Activated CD4-positive, alpha-beta T cell treated with anti-CD3 and anti-CD28 coated beads, Interleukin-2, Interleukin-6, amounts not matched to agents 100 ng/mL and 50 ng/mL, durations not matched to agents 16 hours and 8 hours (primary cell): ENCODE data around the gene CTRB2.
"Not testable (repeated sequence)": the region's sequence is repeated elsewhere in the genome, so short reads cannot be mapped to it uniquely, and the experiment has no call there.

Experiments
- DNase-seq: peaks from one replicate; pipeline ENCODE4 v3.0.0-alpha.2; 2020

The CTRB2 gene

DNA sequence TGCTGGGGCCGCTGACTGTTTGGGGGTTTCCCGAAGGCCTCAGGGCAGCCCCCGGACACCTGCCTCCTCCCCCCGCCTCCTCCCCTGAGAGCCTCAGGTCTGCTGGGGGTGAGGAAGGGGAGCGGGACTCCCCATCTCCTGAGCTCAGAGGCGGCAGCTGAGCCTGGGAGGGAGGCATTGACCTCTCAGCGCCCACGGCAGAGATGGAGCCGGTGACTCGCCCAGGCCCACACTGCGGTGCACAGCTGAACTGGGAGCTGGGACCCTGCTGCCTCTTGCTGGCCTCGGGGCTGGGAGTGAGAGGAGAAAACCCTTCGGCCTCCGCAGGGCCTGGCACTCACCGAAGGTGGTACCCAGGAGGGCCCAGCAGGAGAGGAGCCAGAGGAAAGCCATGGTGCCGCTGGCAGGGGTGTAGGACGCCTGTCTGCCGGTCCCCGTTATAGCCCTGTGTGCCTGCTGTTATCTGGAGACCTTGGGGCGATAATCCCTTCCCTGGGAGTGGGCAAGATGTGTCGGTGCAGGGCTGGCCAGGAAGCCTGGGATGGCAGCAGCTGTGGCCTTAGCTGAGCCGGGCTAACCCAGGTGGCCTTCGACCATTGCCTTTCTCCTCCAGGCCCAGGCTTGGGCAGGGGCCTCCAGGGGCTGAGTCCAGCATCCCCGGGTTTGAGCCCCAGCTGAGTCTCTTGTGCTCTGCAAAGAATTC, at the start of gene CTRB2:
CTRB2 (minus strand) TSS at position 413 of the 703 bp plus-strand sequence; CDS start at position 393, 20 bp downstream.
- DNase-seq: no peak

DNA sequence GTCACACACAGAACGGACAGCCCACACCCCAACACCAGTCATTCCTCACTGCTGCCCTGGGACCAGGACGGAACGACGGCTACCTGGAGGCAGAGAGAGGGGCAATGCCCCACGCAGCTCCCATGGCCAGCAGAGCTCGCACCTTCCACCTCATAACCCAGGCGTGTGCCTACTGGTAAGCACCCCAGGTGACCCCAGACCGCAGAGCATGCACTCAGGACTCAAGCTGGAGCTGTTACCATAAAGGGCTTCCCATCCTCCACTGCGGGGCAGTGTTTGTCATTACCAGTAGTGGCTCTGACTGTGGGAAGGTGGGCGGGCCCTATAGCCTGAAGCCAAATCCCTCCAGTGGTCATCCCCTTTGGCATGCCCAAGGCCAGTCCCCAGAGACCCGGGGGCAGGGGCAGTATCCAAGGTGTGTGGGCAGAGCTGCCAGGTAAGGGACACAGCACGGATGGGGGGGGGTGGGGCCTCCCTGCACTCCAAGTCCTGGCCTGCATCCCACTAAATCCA, 49.2 kb upstream of the CTRB2 start:
- no peak for DNase-seq

- DNase-seq: no peak
Measured at GRCh38 chr16:75254359-75254837, 47.4 kb upstream of the CTRB2 start.

DNA sequence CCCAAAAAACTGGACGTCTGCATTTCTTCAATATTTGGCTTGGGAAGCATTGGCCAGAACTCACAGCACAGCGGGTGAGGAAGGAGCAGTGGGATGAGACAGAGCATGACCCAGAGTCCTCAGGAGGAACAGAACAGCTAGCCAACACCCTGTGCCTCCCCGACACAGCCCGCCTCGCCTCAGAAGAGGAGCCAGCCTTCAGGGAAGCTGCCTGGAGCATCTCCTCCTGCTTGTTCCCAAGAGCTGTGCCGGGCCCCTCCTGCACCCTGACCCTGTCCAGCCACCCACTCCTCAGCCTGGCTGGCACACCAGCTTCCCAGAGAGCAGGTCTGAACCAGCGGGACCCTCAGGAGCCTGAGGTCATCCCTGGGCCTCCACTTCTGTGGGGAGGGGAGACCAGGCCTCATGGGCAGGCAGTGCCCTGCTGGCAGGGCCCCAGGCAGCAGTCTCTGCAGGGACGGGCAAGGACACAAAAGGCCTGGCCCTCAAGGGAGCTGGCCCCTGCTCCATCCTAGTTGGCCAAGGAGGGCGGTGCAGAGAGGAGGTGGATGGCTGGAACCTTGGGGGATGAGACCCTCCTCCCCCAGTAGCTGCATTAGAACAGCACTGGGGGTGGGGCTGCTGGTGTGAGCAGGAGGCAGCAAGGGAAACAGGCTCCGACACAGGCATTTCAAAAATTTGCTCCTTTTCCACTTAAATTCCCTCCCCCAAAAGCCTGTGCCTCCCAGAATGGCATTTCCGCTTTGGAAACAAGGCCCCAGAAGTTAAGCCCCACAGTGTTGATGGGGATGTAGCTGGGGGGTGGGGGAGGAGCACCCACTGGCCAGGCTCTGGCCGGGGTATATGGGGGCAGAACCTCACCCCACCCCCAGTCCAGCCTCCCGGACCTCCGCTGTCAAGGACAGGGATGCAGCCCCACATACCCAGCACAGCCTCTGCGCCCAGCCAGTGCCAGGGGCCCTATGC, 46.3 kb upstream of the CTRB2 start:
- no peak for DNase-seq

GRCh38 chr16:75252049-75252864, 45.3 kb upstream of the CTRB2 start:
- DNase-seq: no peak

GRCh38 chr16:75251280-75252048, 44.5 kb upstream of the CTRB2 start, which contains the start of gene BCAR1:
BCAR1 (minus strand) TSS chr16:75251624; CDS start chr16:75251482, 142 bp downstream.
- DNase-seq: no peak

DNA sequence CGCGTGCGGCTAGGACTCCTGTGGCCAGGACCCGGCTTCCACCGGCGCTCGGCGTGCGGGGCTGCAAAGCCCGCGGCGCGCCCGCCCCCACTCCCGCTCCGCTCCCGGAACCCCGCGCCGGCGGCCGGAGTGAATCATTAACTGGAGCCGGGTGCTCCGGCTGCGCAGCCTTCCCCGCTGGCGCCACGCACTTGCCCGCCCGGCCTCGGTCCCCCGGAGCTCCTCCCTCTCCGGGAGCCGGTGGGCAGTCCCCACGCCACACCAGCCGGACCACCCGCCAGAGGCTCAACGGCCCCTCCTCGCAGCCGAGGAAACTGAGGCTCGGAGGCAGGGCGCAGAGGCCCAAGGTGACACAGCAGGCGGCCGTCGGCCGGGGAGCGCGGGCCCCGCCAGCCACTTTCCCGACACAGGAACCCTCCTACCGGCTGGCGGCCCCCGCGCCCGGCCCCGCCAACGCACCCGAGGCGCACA, 43.9 kb upstream of the CTRB2 start:
- DNase-seq: no peak

DNA sequence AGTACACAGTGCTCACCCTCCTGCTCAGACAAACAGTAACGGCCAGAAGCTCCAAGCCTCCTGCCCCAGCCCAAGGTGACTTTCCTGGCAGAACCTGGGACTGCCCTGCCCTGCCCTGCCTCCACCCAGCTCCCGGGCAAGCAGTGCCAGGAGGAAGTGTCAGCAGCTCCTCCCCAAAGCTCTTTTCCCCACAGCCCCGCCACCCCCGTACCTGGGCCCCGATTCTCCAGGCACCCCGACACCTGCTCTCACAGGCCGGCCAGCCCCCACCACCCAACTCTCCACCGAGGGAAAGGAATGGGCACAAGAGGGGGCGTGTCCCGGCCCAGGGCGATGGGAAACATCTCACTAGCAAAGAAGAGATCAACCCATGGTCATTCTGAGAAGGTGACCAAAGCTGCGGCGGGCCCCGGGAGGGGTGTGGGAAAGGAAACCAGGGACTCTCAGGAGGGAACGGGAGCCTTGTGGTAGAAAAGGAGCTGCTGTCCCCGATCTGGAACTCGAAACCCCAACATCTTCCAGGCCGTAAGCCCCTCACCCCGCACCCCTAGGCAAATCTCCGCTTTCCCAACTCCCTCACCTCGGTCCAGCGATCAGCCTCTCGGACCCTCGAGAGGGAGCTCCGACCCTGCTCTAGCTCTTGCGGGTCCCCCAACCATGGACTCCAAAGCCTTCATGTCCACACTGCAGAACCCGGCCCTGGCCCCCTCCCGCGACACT, 43.3 kb upstream of the CTRB2 start:
- no peak for DNase-seq

DNA sequence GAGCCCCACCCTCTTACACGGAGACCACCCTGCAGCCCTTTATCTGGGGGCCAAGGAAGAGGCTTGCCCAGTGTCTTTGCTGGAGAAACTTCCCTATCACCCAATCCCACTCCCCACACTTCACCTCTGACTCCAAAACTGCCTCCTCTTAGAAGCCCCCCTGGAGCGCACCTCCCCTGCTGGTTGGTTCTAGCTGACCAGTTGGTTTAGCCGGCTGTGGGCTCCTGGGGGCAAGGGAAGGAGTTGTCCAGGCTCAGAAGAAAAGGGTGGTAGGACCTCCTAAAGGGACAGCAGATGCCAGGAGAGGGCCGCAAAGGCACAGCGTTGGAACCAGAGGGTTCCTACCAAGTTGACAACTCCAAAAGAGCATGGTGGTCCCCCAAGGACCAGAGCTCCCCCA, 42.5 kb upstream of the CTRB2 start:
- DNase-seq: no peak

- DNase-seq: no peak
Measured at GRCh38 chr16:75248536-75249380, 41.8 kb upstream of the CTRB2 start.

DNA sequence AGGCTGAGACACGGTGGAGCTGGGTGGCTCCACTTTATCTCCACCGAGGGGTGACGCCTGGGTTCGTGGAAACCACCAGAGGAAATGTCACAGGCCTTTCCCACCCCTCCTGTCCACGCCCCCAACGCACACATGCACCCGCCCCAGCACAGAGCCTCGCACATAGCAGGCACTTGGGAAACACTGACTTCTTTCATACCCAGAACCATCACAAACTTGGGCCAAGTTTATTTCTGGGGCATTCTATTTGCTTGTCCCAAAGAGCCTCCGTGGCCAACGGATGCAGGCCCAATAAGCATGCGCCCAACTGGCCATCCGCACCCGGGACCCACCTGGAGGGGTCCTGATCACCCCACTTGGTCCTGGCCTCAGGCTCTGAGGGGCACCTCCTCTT, 41.2 kb upstream of the CTRB2 start:
- no peak for DNase-seq

GRCh38 chr16:75247249-75247648, 40.3 kb upstream of the CTRB2 start:
- DNase-seq: no peak

DNA sequence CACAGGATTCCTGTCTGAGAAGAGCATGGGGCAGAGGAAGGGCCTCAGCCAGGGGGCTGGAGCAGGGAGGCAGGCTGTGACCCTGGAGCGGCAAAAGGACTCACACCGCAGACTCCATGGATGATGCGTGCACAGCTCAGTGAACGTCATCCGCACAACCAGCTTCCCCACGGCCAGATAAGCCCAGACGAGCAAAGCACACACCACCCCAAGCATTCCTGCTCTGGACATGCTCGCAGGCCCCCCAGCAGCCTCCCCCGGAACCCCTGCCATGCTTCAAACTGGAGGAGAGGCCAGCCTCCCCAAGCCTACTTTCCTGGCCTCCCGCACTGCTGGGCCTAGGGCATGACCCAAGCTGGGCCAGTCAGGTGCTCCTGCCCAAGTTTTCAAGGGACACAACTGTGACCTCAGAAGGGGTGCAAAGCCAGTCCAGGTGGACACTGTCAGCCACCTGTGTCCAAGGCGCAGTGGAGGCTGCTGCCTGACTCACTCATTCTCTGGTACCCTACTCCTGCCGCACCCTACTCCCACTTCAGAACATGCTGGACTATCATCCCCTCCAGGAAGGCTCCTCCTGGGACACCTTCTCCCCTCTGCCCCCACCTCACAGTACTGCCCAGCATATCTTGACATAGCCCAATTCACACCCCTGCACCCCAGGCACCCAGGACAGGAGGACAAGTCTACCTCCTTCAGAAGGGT, 39.7 kb upstream of the CTRB2 start:
- DNase-seq: no peak

GRCh38 chr16:75244844-75245758, 38.1 kb upstream of the CTRB2 start:
- no peak for DNase-seq

DNA sequence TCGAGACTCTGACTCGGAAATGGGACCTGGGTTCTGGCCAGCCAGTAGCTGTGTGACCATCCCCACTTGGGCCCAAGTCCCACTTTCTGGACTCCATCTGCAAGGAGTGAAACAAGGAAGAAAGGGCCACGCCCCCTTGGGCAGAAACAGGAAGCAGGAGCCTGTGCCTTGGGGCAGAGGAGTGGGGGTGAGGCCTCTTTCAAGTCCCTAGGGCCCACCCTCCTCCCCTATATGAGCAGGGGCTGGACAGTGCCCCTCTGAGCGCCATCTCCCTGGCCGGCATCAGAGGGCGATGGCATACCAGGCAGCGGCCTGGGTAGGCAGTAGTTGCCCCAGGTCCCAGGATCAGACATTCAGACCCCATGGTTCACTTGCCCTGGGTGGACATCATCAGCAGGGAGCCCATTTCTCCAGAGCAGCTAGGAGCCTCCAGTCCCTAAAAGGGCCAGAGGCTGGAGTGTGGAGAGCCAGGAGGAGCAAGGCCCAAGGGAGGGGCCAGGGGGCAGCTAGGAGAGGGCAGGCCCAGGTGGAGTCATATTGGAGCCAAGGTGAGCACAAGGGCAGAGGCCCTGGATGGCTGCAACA, 37.4 kb upstream of the CTRB2 start:
- DNase-seq: no peak

GRCh38 chr16:75243667-75244224, 36.8 kb upstream of the CTRB2 start:
- DNase-seq: no peak

DNA sequence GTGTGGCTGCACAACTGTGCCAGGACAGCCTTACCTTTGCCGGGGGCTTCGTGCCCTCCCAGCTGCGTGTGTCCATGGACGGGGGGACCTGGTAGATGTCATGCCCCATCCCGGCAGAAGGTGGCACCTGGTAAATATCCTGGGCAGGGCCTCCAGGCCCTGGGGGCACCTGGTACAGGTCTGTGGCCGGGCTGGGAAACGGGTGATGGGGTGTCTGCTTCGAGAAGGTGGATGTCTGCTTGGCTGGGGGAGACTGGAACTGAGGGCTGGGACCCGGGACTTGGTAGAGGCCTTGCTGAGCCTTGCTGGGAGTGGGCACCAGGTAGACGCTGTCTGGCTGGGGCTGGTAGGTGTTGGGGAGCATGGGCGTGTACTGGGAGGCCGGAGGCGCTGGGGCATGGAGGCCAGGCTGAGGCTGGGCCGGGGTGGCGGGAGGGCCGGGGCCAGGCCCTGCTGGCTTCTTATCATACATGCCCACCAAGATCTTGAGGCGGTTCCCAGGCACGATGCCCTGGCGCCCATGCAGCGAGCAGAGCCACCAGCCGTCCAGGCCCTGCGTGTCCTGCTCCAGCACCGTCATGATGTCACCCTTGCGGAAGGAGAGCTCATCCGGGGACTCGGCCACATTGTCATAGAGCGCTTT, 35.6 kb upstream of the CTRB2 start:
- not testable (repeated sequence) for DNase-seq
